NCI-H460 (cell line): ENCODE data around the gene ALPK1. TPM values are rescaled to one million over a fixed set of nuclear protein-coding genes. Genes with fewer than 3 reads are reported as not detected.
"Not testable (repeated sequence)": the region's sequence is repeated elsewhere in the genome, so short reads cannot be mapped to it uniquely, and the experiment has no call there.

Experiments
- DNase-seq: peaks from one replicate; pipeline ENCODE4 v3.0.0-alpha.2; 2016; ENCODE audit warnings: low read depth; ENCODE audit errors: extremely low read depth
- total RNA-seq: library from RNA; depleted of rRNA; stranded (reverse); fragments of >200 nt; shearing (Covaris generic); gene quantifications from 2 replicates; pipeline ENCODE4 v1.2.3, GENCODE V29; 2014

Gene ALPK1
- total RNA-seq, 1 experiment from 2014 or later = 19.0 TPM

DNA sequence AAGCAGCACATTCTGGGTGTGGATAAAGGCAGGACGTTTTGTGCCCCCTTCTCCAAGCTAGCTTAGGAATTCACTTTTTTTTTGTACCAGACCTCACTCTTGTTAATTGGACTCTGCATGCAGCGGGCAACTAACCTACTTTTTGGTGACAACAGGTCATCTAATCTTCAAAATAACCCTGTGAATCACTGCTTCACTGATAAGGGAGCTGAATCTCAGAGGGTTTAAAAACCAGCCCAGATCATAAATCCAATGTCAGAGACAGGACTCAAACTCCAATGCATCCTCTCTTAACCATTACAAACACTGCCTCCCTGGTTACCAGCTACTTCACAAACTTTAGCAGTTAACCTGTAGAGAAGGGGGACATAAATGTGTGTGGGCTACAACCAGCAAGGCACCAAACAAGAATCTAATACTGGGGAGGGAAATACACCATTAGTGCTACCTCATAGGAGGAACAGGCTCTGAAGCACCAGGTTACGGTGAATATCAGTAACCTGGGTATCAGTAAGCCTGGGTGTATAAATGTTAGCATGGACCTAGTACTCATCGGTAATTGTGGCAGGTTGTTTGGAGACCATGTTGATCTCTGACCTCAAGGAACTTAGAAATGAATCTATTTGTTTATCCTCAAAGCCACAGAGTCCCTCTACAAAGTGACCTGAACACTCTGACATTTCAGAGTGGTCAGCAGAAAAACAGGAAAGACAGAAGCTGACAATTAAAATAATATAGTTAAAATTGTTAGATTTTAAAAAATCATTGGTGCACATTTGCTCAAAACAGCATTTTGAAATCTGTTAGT lies 14.1 kb upstream of the ALPK1 start:
- no peak for DNase-seq

DNA sequence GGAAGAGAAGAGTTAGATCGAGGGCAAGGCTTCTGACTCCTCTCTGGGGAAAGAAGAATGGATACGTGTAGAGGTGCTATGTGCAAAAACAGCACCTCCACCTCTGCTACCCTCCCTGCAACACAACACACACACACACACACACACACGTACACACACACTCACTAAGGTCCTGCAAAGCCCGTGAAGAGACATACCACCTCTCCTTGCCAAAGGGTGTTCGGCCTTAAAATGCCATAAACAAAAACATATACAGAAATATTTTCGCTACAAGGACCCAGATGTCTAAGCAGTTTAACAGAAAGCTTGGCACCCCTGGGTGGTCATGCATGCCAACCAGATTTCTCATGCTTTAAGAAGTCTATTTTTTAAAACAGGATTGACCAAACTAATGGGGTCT lies 13.0 kb upstream of the ALPK1 start:
- no peak for DNase-seq

DNA sequence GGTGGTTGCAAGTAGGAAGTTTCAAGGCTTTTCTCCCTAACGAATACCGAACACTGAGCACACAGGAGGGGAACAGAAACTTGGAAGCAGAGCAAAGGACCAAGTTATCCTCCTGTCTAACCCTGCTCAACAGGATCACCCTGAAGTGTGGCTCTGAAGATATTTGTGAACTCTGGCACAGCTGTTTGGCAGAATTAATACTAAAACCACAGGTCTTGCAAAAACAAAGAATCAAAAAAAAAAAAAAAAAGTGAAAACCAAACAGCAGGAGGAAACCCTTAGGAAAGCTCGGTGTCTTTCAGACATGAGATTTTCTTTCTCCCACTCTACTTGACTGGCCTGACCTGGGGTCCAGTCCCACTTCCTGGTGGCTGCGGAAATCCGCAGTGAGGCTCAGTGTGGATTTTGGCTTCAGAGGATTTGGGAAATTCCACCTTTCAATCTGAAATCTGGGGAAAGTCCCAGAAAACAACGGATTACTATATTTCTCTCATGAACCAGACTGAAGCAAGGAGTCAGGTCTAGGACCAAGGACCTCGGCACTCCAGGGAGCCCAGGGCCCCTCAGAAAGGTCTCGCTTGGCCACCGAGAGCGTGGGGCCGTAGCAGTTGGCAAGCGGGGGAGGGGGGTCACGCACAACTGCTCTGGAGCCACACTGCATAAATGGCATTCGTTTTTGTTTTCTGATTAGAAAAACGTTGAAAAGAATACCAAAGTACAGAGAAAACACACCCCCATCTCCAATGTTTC lies 12.3 kb upstream of the ALPK1 start:
- no peak for DNase-seq

DNA sequence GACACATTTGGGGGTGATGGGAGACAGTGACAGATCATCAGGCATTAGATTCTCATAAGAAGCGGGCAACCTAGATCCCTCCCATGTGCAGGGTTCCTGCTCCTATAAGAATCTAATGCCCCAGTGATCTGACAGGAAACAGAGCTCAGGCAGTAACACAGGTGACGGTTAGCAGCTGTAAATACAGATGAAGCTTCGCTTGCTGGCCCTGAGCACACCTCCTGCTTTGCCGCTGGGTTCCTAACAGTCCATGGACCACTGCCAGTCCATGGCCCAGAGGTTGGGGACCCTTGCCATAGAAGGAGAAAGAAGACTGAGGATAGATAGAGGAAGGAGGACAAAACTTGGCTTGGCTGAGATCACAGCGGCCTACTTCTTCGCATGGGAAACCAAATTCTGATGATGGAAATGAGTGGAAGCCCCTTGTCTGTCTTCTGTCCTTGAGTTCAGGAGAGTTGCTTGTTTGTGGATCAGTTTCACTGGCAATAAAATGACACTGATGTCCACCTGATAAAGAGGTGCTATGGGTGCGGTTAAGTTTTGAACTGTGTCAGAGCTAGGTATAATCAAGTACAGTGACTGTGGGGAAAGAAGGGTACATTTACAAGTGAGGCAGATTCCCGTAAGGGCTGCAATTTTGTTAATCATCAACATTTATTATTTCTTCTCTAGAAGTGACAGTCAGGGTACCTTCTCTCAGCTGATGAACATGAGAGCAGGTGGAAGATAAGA lies 9.7 kb upstream of the ALPK1 start:
- DNase-seq = no peak

DNA sequence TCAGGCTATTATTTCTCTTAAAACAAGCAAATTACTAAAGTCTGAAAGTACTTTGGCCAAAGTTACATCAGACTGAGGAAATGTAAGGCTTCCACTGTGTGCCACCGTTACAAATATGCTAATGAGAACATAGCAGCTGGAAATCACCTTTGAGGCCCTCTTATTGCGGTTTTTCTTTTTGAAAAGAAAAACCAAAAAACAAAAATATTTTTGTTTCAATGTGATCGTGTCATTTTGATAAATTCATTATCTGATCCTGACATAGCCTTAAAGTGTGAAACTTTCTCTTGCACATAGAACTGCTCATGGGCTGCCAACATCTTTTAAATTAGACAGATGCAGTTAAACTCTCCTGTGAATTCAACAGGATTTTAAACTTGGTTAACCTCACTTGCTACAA lies 8.7 kb upstream of the ALPK1 start:
- DNase-seq = no peak

DNA sequence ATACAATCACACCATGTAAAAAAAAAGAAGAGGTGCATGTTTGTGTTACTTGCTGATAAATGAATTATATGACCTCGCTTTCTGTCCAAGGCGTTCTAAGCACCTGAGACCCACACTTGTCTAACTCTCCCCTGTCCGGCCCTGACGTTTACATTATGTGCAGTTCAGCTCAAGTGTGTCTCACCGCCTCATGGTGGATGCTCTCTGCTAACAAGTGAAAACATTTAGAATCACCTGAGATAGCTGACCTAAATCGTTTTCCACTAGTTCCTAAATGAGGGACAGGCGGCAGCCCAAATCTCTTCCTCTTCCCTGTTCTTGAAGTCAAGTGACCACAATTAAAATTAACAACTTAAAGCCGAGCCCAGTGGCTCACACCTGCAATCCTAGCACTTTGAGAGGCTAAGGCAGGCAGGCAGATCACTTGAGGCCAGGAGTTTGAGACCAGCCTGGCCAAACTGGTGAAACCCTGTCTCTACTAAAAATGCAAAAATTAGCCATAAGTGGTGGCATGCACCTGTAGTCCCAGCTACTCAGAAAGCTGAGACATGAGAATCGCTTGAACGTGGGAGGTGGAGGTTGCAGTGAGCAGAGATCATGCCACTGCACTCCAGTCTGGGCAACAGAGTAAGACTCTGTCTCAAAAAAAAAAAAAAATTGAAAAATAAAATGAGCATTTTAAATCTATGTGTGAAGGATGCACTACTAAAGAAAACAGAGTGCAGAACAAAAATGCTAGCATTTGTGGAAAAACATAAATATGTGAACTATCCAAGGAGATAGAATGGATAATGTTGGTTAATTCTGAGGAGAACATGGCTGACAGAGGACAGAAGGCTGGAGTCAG lies 7.5 kb upstream of the ALPK1 start:
- DNase-seq = no peak

DNA sequence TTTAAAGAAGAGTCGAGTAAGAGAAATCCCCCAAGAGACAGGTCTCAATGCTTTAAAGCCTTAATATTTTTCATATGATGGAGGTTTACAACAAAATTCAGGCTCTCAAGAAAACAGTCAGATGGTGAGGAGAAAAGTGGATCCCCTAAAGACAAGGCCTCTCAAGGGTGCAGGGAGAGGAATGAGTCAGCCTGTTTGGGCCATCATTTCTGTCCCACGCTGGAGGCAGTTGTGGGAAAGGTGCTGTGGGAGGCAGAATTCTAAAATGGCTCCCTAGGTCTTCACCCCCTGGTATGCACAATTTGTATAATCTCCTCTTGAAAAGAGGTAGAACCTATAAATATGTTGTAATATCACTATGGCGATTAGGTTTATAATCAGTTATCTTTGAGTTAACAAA lies 6.8 kb upstream of the ALPK1 start:
- DNase-seq = no peak

DNA sequence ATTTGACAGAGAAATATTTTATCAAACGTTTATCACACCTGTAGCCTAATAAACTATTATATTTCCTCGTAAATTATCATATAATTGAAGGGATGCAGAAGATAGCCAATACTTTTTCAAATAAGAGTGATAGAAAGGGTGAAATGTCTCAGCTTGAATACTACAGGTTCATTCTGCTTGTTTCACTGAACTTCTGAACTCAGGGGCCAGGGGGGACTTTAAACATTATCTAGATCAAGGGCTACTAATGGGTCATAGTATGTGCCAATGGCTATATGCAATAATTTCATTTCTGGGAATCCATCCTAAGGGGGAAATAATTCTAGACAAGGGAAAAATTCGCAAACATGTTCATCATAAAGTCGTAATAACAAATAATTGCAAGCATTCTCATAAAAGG lies 2.6 kb downstream of the ALPK1 start:
- DNase-seq = no peak

DNA sequence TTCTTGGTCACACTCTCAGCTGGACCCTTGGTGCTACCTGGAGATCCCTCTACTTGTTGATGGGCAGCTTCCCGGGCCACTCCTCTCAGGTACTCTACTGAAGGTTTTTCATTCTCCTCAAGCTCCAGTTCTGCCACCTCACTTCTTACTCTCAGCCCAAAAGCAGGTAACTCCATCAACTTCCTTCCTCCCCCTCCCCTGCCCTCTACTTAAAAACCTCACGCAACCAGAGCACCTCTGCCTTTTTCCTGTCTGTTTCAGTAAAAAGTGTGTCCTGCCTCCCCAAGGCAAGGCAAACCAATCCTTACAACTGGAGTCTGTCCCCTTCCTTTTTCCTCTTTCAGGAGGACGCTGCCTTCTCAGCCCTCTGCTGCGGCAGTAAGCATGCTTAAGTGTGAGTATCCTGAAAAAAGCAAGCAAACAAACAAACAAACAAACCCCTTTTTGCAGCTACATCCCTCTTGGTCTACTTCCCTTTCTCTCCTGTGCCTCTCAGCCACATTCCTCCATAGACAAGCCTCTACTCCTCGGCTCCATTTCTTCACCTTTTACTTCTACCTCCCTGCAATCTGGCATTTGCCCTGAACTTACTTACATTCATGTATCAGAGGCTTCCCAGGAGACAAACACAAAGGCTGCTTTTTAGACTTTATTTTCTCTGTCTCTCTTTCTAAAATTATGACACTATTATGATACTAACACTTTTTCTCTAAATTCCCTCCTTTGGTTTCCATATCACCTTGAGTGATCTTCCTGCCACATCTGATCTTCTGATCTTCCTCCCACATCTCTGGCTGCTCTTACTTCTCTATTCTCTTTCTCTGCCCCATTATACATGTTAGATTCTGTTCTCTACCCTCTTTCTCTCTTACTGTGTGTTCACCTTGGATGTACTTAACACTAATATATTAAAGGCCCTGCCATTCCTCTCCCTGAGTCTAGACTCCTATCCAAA lies 5.4 kb downstream of the ALPK1 start:
- no peak for DNase-seq

DNA sequence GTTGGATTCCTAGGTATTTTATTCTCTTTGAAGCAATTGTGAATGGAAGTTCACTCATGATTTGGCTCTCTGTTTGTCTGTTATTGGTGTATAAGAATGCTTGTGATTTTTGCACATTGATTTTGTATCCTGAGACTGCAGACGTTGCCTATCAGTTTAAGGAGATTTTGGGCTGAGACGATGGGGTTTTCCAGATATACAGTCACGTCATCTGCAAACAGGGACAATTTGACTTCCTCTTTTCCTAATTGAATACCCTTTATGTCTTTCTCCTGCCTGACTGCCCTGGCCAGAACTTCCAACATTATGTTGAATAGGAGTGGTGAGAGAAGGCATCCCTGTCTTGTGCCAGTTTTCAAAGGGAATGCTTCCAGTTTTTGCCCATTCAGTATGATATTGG lies 8.3 kb downstream of the ALPK1 start:
- not testable (repeated sequence) for DNase-seq

DNA sequence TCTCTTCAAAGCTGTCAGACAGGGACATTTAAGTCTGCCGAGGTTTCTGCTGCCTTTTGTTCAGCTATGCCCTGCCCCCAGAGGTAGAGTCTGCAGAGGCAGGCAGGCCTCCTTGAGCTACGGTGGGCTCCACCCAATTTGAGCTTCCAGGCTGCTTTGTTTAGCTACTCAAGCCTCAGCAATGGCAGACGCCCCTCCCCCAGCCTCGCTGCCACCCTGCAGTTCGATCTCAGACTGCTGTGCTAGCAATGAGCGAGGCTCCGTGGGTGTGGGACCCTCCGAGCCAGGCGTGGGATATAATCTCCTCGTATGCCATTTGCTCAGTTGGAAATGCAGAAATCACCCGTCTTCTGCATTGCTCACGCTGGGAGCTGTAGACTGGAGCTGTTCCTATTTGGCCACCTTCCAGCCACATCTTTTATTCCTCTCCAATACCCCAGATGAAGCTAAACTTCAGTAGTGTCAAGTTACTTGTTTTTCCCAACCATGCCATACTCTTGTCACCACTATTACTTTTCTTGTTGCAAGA lies 12.2 kb downstream of the ALPK1 start:
- DNase-seq = not testable (repeated sequence)

DNA sequence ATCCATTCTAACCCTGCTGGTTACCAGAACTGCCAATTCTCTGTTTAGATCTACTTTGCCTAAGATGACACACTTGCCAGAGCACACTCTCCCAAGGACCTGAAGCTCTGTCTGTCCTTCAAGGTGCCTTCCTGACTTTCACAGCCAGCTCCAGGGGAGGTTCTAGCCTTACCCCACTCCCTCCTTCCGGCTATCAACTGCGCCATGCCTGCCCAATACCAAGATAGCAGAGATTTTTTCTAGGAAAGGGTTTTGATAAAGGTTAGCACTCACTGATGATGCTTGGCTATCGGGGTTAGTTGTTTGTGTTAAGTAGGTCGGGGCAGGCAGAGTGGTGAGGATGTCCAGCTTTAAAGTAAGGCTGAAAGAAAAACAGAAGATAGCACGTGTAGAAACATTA lies 14.3 kb downstream of the ALPK1 start:
- no peak for DNase-seq

DNA sequence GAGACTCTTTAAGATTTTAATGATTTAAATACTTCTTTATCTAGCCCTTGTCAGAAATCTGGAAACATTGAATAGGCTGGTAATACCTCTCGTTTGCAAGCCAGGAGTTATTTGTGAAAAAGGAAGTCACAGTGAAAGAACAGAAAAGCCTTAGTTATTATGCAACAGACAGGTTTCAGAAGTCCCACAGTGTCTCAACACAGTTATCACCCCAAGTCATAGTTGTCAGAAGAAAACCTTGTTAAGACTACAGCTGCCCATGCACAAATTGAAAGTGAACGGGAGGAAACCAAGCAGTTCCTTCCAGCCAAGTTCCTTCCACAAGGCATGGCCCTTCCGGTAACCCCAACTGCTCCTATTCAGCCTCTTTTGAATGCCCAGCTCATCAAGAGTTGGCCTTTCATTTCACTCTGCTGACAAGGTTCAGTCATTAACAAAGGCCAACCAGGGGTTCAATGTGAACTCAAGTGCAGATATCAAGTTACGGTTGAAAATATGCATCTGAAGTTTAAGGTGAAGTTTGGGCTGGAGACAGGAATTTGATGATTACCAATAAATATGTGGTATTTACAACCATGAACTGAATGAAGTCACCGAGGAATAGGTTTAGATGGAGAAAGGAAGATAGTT lies 15.6 kb downstream of the ALPK1 start:
- no peak for DNase-seq

DNA sequence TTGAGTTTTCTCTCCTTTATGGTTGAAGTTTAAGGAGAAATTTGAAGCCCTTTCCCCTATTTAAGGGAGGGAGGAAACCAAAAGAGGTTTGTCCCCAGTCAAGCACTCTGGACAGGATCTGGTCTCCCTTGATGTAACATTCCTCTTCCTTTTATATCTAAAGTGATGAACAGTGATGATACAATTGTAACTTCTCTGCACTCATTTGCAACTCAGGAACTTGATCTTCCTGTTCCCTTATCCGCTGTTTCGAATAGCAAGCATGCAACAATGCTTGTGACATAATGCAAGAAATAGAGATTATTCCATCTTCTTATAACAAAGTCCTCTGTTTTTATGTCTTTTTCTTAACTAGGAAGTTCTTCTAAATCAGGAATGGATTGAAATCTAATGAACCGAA lies 18.3 kb downstream of the ALPK1 start:
- no peak for DNase-seq

DNA sequence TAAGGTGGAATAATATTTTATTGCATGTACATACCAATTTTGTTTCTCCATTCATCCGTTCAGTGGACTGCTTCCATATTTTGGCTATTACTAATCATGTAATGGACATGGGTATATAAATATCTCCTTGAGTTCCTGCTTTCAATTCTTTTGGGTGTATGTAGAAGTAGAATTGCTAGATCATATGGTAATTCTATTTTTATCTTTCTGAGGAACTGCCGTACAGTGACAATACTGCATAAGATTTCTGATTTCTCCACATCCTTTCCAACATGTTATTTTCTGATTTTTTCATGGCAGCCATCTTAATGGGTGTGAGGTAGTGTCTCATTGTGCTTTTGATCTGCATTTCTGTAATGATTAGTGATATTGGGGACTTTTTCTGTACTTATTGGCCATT lies 19.2 kb downstream of the ALPK1 start:
- no peak for DNase-seq

DNA sequence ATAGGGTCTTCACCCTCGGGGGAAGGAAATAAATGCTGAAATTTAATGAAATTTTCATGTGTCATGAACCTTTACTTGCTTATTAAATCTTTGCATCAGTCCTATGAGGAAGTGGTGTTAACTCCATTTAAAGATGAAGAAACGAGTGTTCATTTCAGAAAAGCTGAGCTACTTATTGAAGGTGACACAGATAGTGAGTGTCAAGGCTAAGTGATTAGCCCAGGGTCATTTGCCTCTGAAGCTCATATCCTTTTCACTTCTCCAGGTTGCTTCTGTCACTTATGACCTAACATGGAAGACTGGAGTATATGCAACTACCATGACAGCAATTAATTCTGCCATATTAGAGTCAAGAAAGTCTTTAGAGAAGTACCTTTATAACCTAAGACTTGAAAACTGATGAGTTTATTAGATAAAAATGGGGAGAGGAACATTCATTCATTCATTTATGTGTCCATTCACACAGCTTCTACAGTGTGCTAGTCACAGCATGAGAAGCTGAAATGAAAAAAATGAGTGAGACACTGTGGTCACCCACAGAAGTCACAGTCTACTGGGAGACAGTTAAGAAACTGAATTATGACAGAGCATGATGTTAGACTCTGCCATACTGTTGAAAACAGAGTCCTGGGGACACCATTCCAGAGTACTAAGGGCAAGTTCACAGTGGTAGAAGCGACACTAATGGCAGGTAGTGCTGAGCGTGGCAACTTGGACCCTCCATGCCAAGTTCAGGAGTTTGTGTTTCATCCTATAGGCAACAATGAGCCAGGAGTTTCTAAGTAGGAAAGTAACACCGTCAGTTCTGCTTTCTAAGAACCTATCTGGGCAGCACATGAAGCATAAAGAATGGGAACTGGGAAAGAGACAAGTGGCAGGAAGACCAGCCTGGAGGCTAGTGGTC lies 21.3 kb downstream of the ALPK1 start:
- DNase-seq = no peak

DNA sequence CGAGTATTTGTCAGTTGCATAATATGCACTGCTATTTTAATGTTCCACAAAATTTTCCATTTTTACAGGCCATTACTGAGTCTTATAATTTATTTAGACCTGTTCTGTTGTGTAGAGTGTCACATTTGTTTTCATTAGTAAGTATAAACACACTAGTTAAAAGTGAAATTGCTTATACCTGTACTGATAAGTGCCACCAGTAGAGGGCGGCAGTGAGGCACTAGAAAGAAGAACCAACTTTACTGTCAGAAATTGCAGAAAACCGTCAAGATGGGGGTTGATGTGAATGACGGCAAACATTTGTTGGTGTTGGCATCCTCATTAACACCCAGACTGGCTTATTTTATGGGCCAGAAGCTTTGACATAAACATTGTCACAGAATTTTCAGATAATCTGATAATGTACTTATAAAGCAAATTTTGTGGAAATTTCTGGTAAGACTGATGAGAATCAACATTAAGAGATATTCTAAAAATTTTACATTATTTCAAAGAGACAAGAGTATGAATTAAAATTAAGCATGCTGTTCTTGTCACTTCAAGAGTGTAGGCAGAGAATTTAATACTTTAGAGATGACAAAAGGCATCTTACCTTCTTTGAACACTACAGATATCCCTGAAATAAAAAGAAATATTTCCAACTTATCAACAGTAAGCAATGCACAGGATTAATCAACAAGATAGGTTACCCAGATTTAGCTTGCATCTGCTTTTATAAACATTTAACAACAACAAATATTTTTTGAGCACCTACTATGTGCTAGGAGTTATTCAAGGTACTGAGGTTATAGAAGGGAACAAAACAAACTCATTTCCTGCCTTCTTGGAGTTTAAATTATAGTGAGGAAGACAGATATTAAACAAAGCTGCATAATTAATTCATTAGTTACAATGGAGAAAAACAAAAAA lies 24.9 kb downstream of the ALPK1 start:
- DNase-seq = peak; percentile 30
